ENCODE measurements around the gene LCE1B. TPM values are rescaled to one million over a fixed set of nuclear protein-coding genes. Genes with fewer than 3 reads are reported as not detected.

LCE1B gene
- total RNA-seq, 1 donor from 2014 or later, result not detected

- peaks cover 2% of the 10 kb centered on the region for H3K27me3 ChIP-seq (ENCODE audit: control insufficient read depth, insufficient read depth, low read length)
- DNase-seq (ENCODE audit: low read depth) (no peak), FAIRE-seq (peak; percentile 58)
- TF ChIP-seq CTCF (IDR thresholded peaks at IDR 0.05; ENCODE audit: insufficient read depth, low read length, severe bottlenecking), result no peak
- H3K4me3 ChIP-seq (ENCODE audit: low read depth, low read length), result no peak overlapping the region
- no peaks in the 10 kb centered on the region for H3K36me3 ChIP-seq (ENCODE audit: control insufficient read depth, insufficient read depth, low read length)
Observed at GRCh38 chr1:152861374-152861773, 49.6 kb downstream of the LCE1B start.

Other genes with a start within 250 kb of the LCE1B start
- gene LCE3E, start 245.2 kb upstream of the LCE1B start, total RNA-seq, result not detected in 2 replicates
- 0.38 and 0.79 TPM in 2 replicates for gene LCE3D, start 231.5 kb upstream of the LCE1B start, total RNA-seq
- gene LCE3C, start 211.7 kb upstream of the LCE1B start, total RNA-seq, result not detected in 2 replicates
- gene LCE3B, start 198.2 kb upstream of the LCE1B start, total RNA-seq, result not detected in 2 replicates
- not detected in 2 replicates for gene LCE3A, start 188.9 kb upstream of the LCE1B start, total RNA-seq
- not detected in 2 replicates for gene LCE2D, start 148.6 kb upstream of the LCE1B start, total RNA-seq
- not detected in 2 replicates for gene LCE2C, start 136.7 kb upstream of the LCE1B start, total RNA-seq
- gene LCE2B, start 125.8 kb upstream of the LCE1B start, total RNA-seq, result not detected in 2 replicates
- gene LCE2A, start 113.6 kb upstream of the LCE1B start, total RNA-seq, result not detected in 2 replicates
- not detected in 2 replicates for gene LCE4A, start 103.8 kb upstream of the LCE1B start, total RNA-seq
- gene KPRP, start 53.9 kb upstream of the LCE1B start, total RNA-seq, result not detected in 2 replicates
- not detected in 2 replicates for gene LCE1F, start 36.8 kb upstream of the LCE1B start, total RNA-seq
- gene LCE1E, start 25.7 kb upstream of the LCE1B start, total RNA-seq, result not detected in 2 replicates
- gene LCE1D, start 15.2 kb upstream of the LCE1B start, total RNA-seq, result not detected in 2 replicates
- gene LCE1C, start 5.3 kb upstream of the LCE1B start, total RNA-seq, result 0.26 TPM in 1 of 2 replicates, not detected in the other
- not detected in 2 replicates for gene LCE1A, start 15.5 kb downstream of the LCE1B start, total RNA-seq
- gene LCE6A, start 30.9 kb downstream of the LCE1B start, total RNA-seq, result not detected in 2 replicates
- not detected in 2 replicates for gene LCE7A, start 48.0 kb downstream of the LCE1B start, total RNA-seq
- gene SMCP, start 66.4 kb downstream of the LCE1B start, total RNA-seq, result not detected in 2 replicates
- gene IVL, start 96.6 kb downstream of the LCE1B start, total RNA-seq, result 1.6 and 14.6 TPM in 2 replicates
- not detected in 2 replicates for gene SPRR5, start 135.2 kb downstream of the LCE1B start, total RNA-seq
- not detected in 2 replicates for gene SPRR4, start 158.7 kb downstream of the LCE1B start, total RNA-seq
- 41.2 TPM in 1 of 2 replicates, not detected in the other for gene SPRR1A, start 172.1 kb downstream of the LCE1B start, total RNA-seq
- 136 and 342 TPM in 2 replicates for gene SPRR3, start 189.8 kb downstream of the LCE1B start, total RNA-seq
- 11.8 and 91.5 TPM in 2 replicates for gene SPRR1B, start 219.2 kb downstream of the LCE1B start, total RNA-seq
- 2.4 and 15.6 TPM in 2 replicates for gene SPRR2D, start 229.1 kb downstream of the LCE1B start, total RNA-seq
- gene SPRR2A, start 245.5 kb downstream of the LCE1B start, total RNA-seq, result 1.3 and 3.8 TPM in 2 replicates